Kidney capillary endothelial cell (primary cell): ENCODE results near the gene ODC1.
"Not testable (repeated sequence)": the region's sequence is repeated elsewhere in the genome, so short reads cannot be mapped to it uniquely, and the experiment has no call there.

Source experiments
- DNase-seq: peaks from one replicate; pipeline ENCODE4 v3.0.0-alpha.2; 2018; ENCODE audit warnings: low spot score

ODC1 gene

DNA sequence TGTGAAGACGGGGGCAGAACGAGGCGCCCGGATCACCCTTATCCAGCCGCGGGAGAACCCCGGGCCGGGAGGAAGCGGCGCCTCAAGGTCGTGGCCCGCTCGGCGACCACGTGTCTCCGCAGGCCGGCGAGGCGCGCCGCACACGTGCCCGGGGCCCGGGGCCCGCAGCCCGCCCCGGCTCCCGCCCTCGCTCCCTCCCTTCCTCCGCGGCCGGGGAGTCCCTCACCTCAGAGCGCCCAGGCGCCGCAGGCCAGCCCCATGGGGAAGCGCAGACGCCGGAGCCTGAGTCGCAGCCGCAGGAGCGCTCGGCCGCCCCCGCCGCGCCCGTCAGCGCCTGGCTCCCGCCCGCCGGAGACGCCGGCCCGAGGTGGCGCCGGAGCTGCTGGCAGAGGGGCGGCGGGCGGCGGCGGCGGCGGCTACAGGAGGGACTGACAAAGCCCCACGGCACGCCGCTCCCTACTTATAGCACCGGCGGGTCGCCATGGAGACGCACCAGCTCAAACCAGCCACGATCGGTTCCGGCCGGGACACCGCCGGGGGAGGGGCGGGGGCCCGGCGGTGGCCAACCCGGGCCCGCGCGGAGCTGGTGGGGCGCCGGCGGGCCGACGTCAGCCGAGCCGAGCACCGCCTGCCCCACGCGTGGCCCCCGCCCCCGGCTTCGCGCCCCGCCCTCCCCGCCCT is at the start of gene ODC1:
TSS of gene ODC1 (minus strand) at position 433 of the 681 bp plus-strand sequence. CDS start 3,295 bp downstream, outside the sequence.
- no peak for DNase-seq

DNA sequence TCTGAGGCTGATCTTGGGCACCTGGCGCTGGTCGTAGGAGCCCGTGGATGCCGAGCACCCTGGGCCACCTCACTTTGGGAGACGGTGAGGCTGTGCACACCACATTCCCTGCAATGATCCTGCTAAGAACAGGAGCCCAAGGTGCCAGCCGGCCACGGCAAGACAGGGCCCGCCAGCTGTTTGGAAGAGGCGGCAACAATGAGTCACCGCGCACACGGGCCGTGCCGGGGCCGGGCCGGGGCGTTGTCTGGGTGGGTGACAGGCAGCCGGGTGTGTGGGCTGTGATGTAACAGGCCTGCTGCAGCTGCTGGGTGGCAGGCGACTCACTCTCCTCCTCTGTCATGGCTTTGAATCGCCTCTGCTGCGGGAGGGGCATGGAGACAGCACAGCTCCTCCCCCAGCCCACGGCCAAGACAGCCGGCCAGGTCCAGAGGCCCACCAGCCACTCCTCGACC is 49.7 kb upstream of the ODC1 start:
- DNase-seq, result peak; percentile 6

- DNase-seq, result no peak
These were observed 47.8 kb upstream of the ODC1 start for GRCh38 chr2:10495988-10496313.

GRCh38 chr2:10495311-10495987 is 47.3 kb upstream of the ODC1 start:
- DNase-seq, result no peak

- DNase-seq, result no peak
These were observed 46.4 kb upstream of the ODC1 start for GRCh38 chr2:10494351-10495066.

GRCh38 chr2:10493634-10494281 is 45.6 kb upstream of the ODC1 start:
- DNase-seq, result no peak

DNA sequence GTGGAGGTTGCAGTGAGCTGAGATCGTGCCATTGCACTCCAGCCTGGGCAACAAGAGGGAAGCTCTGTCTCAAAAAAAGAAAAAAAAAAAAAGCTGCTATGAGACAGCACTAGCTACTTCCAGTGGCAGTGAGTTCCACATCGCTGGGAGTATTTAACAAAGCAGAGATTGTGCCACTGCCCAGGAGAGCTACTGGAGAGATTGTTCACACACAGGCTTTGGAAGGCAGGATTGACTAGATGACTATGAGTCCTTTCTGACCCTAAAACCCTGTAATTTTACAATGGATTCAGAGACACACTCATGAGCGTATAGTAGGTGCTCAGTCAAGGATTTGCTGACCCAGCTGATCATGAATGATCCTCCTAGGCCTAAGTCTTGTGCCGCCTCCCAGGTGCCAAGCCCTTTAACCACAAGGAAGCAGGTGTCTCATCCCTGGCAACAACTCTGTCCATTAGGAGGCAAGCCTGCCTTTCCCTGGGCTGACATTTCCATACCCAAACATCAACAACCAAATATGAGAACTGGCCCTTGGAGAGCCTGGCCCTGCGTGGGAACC is 45.0 kb upstream of the ODC1 start:
- no peak for DNase-seq

DNA sequence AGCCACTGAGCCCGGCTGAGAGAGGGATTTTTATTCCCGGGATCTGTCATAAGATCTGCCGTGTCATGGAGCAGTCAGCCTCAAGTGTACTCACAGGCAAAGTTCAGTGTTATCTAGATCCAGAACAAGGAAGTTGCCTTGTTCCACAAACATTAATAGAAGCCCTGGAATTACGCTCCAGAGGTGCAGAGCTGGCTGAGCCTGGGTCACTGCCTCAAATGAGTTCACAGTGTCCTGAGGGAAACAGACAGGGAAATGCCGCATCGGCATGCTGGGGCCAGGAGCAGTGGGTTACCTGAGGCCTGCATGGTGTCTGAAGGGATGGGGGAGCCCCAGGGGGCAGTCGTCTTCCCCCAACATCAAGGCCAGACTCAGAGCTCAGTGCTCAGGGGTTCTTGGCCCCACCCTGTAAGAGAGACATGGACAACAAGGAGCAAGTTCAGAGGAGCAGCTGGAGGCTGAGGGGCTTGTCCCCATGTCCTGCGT is 42.7 kb upstream of the ODC1 start:
- DNase-seq, result no peak

GRCh38 chr2:10489842-10490555 is 41.9 kb upstream of the ODC1 start:
- no peak for DNase-seq

DNA sequence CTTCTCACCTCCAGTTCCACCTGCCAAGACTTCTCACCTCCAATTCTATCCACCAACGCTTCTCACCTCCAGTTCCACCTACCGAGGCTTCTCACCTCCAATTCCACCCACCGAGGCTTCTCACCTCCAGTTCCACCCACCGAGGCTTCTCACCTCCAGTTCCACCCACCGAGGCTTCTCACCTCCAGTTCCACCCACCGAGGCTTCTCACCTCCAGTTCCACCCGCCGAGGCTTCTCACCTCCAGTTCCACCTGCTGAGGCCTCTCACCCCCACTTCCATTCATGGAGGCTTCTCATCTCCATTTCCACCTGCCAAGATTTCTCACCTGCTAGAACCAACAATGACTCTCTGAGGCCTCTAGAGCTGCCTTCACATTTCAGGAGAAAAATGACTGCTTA is 40.0 kb upstream of the ODC1 start:
- DNase-seq, result not testable (repeated sequence)

GRCh38 chr2:10487741-10488104 is 39.6 kb upstream of the ODC1 start:
- not testable (repeated sequence) for DNase-seq

DNA sequence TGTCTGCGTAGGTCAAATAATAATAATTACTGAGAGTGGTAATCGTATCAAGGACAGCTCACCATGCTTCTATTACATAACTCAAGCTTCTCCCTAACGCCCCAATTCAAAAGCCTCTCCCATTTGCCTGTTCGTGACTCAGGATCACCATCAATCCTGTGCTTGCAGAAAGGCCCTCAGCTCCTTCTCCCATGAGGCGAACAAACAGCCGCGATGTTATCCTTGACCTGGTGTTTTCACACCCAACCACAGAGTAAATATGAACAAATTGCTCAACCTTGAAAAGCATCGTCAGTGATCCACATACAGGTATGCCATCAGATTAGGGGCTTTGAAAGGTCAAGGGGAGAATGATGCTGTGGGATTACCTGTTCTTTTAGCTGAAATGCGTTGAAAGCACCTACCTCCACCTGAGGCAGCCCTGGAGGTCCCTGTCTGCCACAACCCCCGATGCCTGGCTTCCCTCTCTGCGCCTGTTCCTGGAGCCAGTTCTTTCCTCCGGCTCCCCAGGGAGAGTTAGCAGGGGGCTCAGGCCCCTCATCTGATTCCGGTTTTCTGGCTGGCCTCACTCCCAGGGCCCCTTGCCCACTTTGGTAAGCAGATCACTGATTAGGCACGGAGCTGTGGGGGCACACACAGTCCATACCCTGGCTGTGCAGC is 39.1 kb upstream of the ODC1 start:
- DNase-seq, result no peak

- DNase-seq, result no peak
These were observed 38.5 kb upstream of the ODC1 start for GRCh38 chr2:10486601-10487079.

DNA sequence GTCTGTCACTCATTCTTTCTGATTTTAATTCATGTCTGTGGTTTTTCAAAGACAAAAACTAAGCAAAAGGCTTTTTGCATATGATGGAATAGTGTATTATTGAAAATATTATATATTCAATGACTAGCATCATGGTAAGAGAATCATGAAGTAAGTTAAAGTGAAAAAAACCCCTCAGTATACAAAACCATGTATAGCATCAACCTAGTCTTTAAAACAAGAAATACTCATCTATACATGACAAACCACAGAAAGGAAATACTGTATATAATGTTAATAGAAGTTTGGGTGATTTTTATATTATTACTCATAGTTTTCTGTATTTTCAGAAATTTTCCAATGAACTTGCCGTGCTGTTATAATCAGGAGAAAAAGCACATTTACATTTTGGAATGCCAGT is 38.0 kb upstream of the ODC1 start:
- DNase-seq, result no peak

GRCh38 chr2:10482913-10483312 is 34.8 kb upstream of the ODC1 start:
- DNase-seq, result no peak

GRCh38 chr2:10482460-10482859 is 34.3 kb upstream of the ODC1 start:
- DNase-seq, result no peak

DNA sequence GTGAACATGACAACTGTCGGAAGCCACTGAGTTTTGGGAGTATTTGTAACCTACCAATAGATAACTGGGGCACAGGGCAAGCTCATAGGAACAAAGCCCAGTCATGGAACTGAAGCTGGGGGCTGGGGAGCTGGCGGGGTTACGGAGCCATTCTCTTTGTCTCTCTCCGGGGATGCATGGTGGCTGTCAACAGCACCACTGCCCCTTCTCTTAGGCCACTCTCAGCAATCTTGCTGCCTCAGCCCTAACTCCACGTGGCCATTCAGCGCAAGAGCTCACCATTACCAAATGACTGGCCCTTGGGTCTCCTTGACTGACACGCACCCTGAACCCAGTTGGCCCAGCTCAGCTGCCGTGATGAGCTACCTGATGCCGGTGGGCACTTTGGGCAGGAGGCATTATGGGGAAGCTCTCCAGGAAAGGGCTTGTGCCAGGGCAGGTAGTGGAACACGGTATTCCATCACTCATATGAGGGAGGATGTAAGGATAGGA is 33.6 kb upstream of the ODC1 start:
- no peak for DNase-seq

DNA sequence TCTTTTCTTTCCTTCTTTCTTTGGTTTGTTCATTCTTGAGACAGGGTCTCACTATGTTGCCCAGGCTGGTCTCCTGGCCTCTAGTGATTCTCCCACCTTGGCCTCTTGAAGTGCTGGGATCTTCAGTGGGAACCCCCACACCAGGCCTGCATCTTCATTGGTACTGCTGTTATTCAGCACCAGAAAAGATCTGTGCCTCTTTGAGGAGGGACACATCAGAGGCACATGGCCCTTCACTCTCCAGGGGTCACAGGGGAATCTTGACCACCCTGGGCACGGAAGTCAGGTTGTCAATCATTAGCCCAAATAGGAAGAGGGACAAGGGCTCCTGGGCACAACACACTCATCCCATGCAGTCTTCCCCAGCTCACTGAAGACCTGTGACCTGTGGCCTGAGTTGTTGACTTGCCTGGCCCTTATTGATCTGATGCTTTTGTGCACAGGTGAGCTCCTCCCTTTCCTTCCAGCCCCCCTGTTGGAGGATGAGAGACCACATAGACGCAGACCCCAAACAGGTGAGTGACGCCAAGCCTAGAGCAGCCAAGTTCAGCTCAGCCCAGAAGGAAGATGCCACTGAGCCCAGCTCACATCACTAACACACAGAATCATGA is 33.0 kb upstream of the ODC1 start:
- no peak for DNase-seq

- DNase-seq, result no peak
These were observed 32.3 kb upstream of the ODC1 start for GRCh38 chr2:10480359-10480949.

DNA sequence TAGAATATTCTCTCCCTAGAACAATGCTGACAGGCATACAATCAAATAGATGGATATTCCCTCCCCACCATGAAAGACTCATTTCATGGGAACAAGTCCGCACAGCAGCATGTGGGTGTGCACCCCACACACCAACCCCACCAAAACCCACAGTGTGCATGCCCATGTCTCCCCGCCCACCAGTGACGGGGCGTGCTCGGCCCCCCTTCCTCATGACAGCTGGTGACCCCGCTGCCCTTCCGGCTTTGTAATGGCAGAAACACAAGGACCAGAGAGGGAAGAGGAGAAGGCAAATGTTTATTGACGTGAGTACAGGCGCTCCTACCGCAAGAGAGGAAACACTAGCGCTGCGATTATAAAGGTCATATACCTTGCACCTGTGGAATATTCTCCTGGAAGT is 30.8 kb upstream of the ODC1 start:
- no peak for DNase-seq
